HL-60 (cell line): ENCODE measurements around the gene UVSSA.

Experiments used
- CTCF ChIP-seq: IDR thresholded peaks from one replicate; pipeline ENCODE4 v1.5.1; 2011; ENCODE audit warnings: low read length, control low read depth, inconsistent platforms; ENCODE audit not compliant: insufficient read depth
- GABPA ChIP-seq: IDR thresholded peaks from 2 replicates; pipeline ENCODE4 v1.6.1; 2012; ENCODE audit warnings: low read depth
- POLR2AphosphoS5 ChIP-seq: IDR thresholded peaks from 2 replicates; pipeline ENCODE4 v1.6.1; 2012; ENCODE audit warnings: low read depth
- SPI1 ChIP-seq: IDR thresholded peaks from 2 replicates; pipeline ENCODE4 v1.6.1; 2012; ENCODE audit warnings: low read depth, mild to moderate bottlenecking, borderline replicate concordance
- TF ChIP-seq, protein P1 (sequence below): IDR thresholded peaks from 2 replicates; pipeline ENCODE4 v1.6.1; 2012; ENCODE audit warnings: low read depth; ENCODE audit not compliant: insufficient replicate concordance

DNA sequence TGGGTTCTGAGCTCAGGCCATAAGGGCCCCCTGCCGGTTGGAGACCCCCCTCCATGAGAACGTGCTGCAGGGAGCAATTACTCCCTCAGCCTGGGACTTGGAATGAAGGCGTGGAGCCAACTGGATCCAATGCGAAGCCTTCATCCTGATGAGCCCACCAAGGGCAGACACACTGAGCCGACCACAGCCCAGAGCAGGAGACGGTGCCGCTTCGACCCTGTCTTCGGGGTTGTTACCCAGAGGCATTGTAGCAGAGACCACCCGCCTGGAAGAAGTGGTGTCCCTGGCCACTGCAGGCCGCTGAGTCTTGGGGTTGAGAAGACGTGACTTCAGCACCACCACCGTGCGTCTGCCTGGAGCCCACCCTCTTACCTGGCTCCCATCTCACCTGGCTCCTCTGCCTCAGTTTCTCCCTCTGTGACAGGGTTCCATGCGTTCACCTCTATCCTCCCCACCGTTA is 66.2 kb downstream of the UVSSA start:
- TF ChIP-seq CTCF (no peak), POLR2AphosphoS5 (no peak), GABPA (no peak), SPI1 (no peak)
- TF ChIP-seq, protein P1, sequence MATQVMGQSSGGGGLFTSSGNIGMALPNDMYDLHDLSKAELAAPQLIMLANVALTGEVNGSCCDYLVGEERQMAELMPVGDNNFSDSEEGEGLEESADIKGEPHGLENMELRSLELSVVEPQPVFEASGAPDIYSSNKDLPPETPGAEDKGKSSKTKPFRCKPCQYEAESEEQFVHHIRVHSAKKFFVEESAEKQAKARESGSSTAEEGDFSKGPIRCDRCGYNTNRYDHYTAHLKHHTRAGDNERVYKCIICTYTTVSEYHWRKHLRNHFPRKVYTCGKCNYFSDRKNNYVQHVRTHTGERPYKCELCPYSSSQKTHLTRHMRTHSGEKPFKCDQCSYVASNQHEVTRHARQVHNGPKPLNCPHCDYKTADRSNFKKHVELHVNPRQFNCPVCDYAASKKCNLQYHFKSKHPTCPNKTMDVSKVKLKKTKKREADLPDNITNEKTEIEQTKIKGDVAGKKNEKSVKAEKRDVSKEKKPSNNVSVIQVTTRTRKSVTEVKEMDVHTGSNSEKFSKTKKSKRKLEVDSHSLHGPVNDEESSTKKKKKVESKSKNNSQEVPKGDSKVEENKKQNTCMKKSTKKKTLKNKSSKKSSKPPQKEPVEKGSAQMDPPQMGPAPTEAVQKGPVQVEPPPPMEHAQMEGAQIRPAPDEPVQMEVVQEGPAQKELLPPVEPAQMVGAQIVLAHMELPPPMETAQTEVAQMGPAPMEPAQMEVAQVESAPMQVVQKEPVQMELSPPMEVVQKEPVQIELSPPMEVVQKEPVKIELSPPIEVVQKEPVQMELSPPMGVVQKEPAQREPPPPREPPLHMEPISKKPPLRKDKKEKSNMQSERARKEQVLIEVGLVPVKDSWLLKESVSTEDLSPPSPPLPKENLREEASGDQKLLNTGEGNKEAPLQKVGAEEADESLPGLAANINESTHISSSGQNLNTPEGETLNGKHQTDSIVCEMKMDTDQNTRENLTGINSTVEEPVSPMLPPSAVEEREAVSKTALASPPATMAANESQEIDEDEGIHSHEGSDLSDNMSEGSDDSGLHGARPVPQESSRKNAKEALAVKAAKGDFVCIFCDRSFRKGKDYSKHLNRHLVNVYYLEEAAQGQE = no peak
